Kidney epithelial cell (primary cell): ENCODE results near the gene REXO1. TPM values are rescaled to one million over a fixed set of nuclear protein-coding genes. Genes with fewer than 3 reads are reported as not detected.

Experiments
- DNase-seq: peaks from one replicate; pipeline ENCODE4 v3.0.0-alpha.2; 2010; ENCODE audit warnings: low read depth
- H3K27me3 ChIP-seq: 2 replicates; pipeline ENCODE4 v1.6.0; 2011; ENCODE audit warnings: low read length; ENCODE audit not compliant: control insufficient read depth, insufficient read depth
- H3K36me3 ChIP-seq: 2 replicates; pipeline ENCODE4 v1.5.1; 2011; ENCODE audit warnings: low read length; ENCODE audit not compliant: control insufficient read depth, insufficient read depth
- H3K4me3 ChIP-seq: 2 replicates; pipeline ENCODE4 v1.5.1; 2011; ENCODE audit warnings: low read depth, mild to moderate bottlenecking, control low read depth, low read length
- CTCF ChIP-seq: IDR thresholded peaks from 2 replicates; pipeline ENCODE4 v1.5.1; 2011; ENCODE audit warnings: mild to moderate bottlenecking, moderate library complexity, low read length, control low read depth, inconsistent platforms; ENCODE audit not compliant: insufficient read depth, poor library complexity, severe bottlenecking
- total RNA-seq: library from RNA; depleted of rRNA; stranded (reverse); fragments of >200 nt; gene quantifications from 2 replicates; pipeline ENCODE4 v1.2.3, GENCODE V29; 2015

The REXO1 gene
- total RNA-seq, 1 donor from 2014 or later, result 18.8 TPM

GRCh38 chr19:1823539-1824251, 24.6 kb downstream of the REXO1 start:
- no peak for TF ChIP-seq CTCF
- H3K36me3 ChIP-seq, result no peaks in the 10 kb centered on the region
- H3K27me3 ChIP-seq, result no peaks in the 10 kb centered on the region
- H3K4me3 ChIP-seq, result no peak overlapping the region
- no peak for DNase-seq

GRCh38 chr19:1823020-1823419, 25.3 kb downstream of the REXO1 start:
- no peak for TF ChIP-seq CTCF
- Histone ChIP-seq H3K27me3 (no peaks in the 10 kb centered on the region), H3K36me3 (peaks cover 2% of the 10 kb centered on the region), H3K4me3 (no peak overlapping the region)
- DNase-seq, result no peak

GRCh38 chr19:1822210-1822609, 26.1 kb downstream of the REXO1 start:
- no peak overlapping the region for H3K4me3 ChIP-seq
- no peaks in the 10 kb centered on the region for H3K27me3 ChIP-seq
- no peak for TF ChIP-seq CTCF
- H3K36me3 ChIP-seq, result peaks cover 2% of the 10 kb centered on the region
- no peak for DNase-seq

- DNase-seq, result no peak
- Histone ChIP-seq H3K27me3 (no peaks in the 10 kb centered on the region), H3K4me3 (no peak overlapping the region), H3K36me3 (peaks cover 2% of the 10 kb centered on the region)
- no peak for TF ChIP-seq CTCF
Measured at GRCh38 chr19:1819341-1820255, 28.7 kb downstream of the REXO1 start.

- H3K27me3 ChIP-seq, result no peaks in the 10 kb centered on the region
- no peak for TF ChIP-seq CTCF
- H3K36me3 ChIP-seq, result peaks cover 2% of the 10 kb centered on the region
- no peak for DNase-seq
- H3K4me3 ChIP-seq, result no peak overlapping the region
Measured at GRCh38 chr19:1818549-1819195, 29.6 kb downstream of the REXO1 start.
